Endothelial cell of umbilical vein (primary cell): Measurements from ENCODE around the gene DRC1. TPM values are rescaled to one million over a fixed set of nuclear protein-coding genes. Genes with fewer than 3 reads are reported as not detected.

Experiments used
- BruUV-seq: library from RNA; stranded (reverse); fragments of 400-500 nt; replicated peaks from 2 replicates; lab custom pipeline; 2021; lab: Mats Ljungman, UMichigan
- CTCF ChIA-PET: fragments of 300-600, 350-600 bp; sonication (Branson Sonifier 250); formaldehyde crosslinking; loops from one replicate; lab custom pipeline; 2021; ENCODE audit warnings: antibody characterized with exemption, inconsistent platforms; lab: Charles Lee
- POLR2A ChIA-PET: fragments of 300-600, 350-600 bp; sonication (Branson Sonifier 250); formaldehyde crosslinking; loops from one replicate; lab custom pipeline; 2021; ENCODE audit warnings: antibody characterized with exemption, inconsistent platforms; lab: Charles Lee
- DNase-seq: peaks from one replicate; pipeline ENCODE4 v3.0.0-alpha.2; 2011; ENCODE audit warnings: low read depth, low spot score
- FAIRE-seq: peaks from 2 replicates; lab custom pipeline; 2011; peaks lifted over from hg19 to GRCh38; lab: Jason Lieb, UNC
- H2AFZ ChIP-seq: 2 replicates; pipeline ENCODE4 v1.6.0; 2012; ENCODE audit warnings: low read depth, low read length, control low read depth, inconsistent platforms
- H3K27ac ChIP-seq: 2 replicates; pipeline ENCODE4 v1.5.1; 2011; ENCODE audit warnings: low read depth, mild to moderate bottlenecking, control low read depth, low read length, moderate library complexity; ENCODE audit not compliant: insufficient read depth
- H3K27me3 ChIP-seq, 2 experiments: 2 replicates each; pipeline versions ENCODE4 v1.6.0 to v1.6.1; 2011; ENCODE audit warnings: low read length in 2 of 2, mixed read lengths in 1 of 2; ENCODE audit not compliant: control insufficient read depth in 2 of 2, insufficient read depth in 2 of 2
- H3K36me3 ChIP-seq, 2 experiments: 2 replicates in 1 of 2; 3 replicates in 1 of 2; pipeline ENCODE4 v1.5.1; 2011; ENCODE audit warnings: low read length in 2 of 2, mild to moderate bottlenecking in 1 of 2, moderate library complexity in 1 of 2; ENCODE audit not compliant: control insufficient read depth in 2 of 2, insufficient read depth in 2 of 2; ENCODE audit errors: extremely low read depth in 1 of 2
- H3K4me1 ChIP-seq: 3 replicates; pipeline ENCODE4 v1.5.1; 2011; ENCODE audit warnings: mild to moderate bottlenecking, low read length; ENCODE audit not compliant: control insufficient read depth, insufficient read depth; ENCODE audit errors: extremely low read depth
- H3K4me2 ChIP-seq: 2 replicates; pipeline ENCODE4 v1.6.1; 2011; ENCODE audit warnings: low read length, control low read depth, mixed read lengths; ENCODE audit not compliant: insufficient read depth
- H3K4me3 ChIP-seq, 3 experiments: fragments of 200-600 bp in 1 of 3; sonication (generic), shearing (Covaris generic) in 1 of 3; replicated peaks in 1 of 3; 2 replicates each; pipeline ENCODE4 v1.5.1; 2011 to 2016; ENCODE audit warnings: control low read depth in 3 of 3, low read length in 3 of 3, mild to moderate bottlenecking in 2 of 3, inconsistent platforms in 1 of 3, low read depth in 1 of 3, moderate library complexity in 1 of 3; ENCODE audit not compliant: insufficient read depth in 1 of 3
- H3K79me2 ChIP-seq: 2 replicates; pipeline ENCODE4 v1.6.0; 2012; ENCODE audit warnings: low read length, inconsistent platforms; ENCODE audit not compliant: control insufficient read depth, insufficient read depth
- H3K9ac ChIP-seq: replicated peaks from 2 replicates; pipeline ENCODE3; 2011; ENCODE audit warnings: low read length, control low read depth; ENCODE audit not compliant: insufficient read depth; ENCODE audit errors: extremely low read depth
- H3K9me1 ChIP-seq: replicated peaks from 3 replicates; pipeline ENCODE4 v1.6.0; 2011; ENCODE audit warnings: mild to moderate bottlenecking, low read length; ENCODE audit not compliant: control insufficient read depth, insufficient read depth; ENCODE audit errors: extremely low read depth
- H3K9me3 ChIP-seq: replicated peaks from 2 replicates; pipeline ENCODE4 v1.5.1; 2012; ENCODE audit warnings: low read length, inconsistent platforms; ENCODE audit not compliant: control insufficient read depth, insufficient read depth
- H4K20me1 ChIP-seq: replicated peaks from 2 replicates; pipeline ENCODE3; 2011; ENCODE audit warnings: mild to moderate bottlenecking, low read length; ENCODE audit not compliant: control insufficient read depth, insufficient read depth; ENCODE audit errors: extremely low read depth
- CTCF ChIP-seq, 2 donors: IDR thresholded peaks; 1 replicate in 1 of 2; 2 replicates in 1 of 2; pipeline ENCODE4 v1.5.1; 2011; ENCODE audit warnings: low read length in 2 of 2, mild to moderate bottlenecking in 2 of 2, moderate library complexity in 2 of 2, control low read depth in 1 of 2, inconsistent platforms in 1 of 2, low read depth in 1 of 2; ENCODE audit not compliant: insufficient read depth in 1 of 2; ENCODE audit errors: extremely low read depth in 1 of 2
- EZH2 ChIP-seq: IDR thresholded peaks from 2 replicates; pipeline ENCODE4 v1.6.1; 2012; ENCODE audit warnings: borderline replicate concordance, low read depth, mild to moderate bottlenecking, moderate library complexity, low read length, inconsistent platforms; ENCODE audit not compliant: severe bottlenecking
- FOS ChIP-seq: IDR thresholded peaks from 2 replicates; pipeline ENCODE4 v1.6.1; 2011; ENCODE audit warnings: mild to moderate bottlenecking, low read length, moderate library complexity, borderline replicate concordance; ENCODE audit not compliant: insufficient read depth
- GATA2 ChIP-seq: IDR thresholded peaks from 2 replicates; pipeline ENCODE4 v1.7.0; 2011; ENCODE audit warnings: low read depth, mild to moderate bottlenecking, moderate library complexity, mixed read lengths, low read length; ENCODE audit not compliant: insufficient read length, insufficient read depth
- JUN ChIP-seq: IDR thresholded peaks from 2 replicates; pipeline ENCODE4 v1.6.1; 2011; ENCODE audit warnings: borderline replicate concordance, low read depth; ENCODE audit not compliant: insufficient read length, insufficient read depth
- MAX ChIP-seq: IDR thresholded peaks from 2 replicates; pipeline ENCODE4 v1.6.1; 2011; ENCODE audit not compliant: insufficient read depth, insufficient read length
- MYC ChIP-seq: IDR thresholded peaks from one replicate; pipeline ENCODE4 v1.6.1; 2011; ENCODE audit warnings: mild to moderate bottlenecking, low read depth, low read length
- POLR2A ChIP-seq: IDR thresholded peaks from 2 replicates; pipeline ENCODE4 v1.6.1; 2012; ENCODE audit warnings: low read depth, mild to moderate bottlenecking, control low read depth, low read length
- POLR2AphosphoS5 ChIP-seq: IDR thresholded peaks from 2 replicates; pipeline ENCODE4 v1.6.1; 2012; ENCODE audit warnings: low read depth, mild to moderate bottlenecking, control low read depth, low read length, moderate library complexity; ENCODE audit not compliant: insufficient read depth
- dilution Hi-C: fragments of 300-500 bp; cut with MboI; formaldehyde crosslinking; loops from one replicate; pipeline ENCODE4 v1.15.0; 2019; ENCODE audit warnings: low sequenced_read_pairs; ENCODE audit not compliant: extremely low pct_ligation_motif_present
- intact Hi-C: fragments of 100-400 bp; cut with micrococcal nuclease; formaldehyde crosslinking; loops from one replicate; pipeline ENCODE4 v1.10.0; 2022
- polyA plus RNA-seq, 4 experiments: library from polyadenylated mRNA; depleted of rRNA in 3 of 4; stranded (reverse) in 3 of 4; unstranded in 1 of 4; fragments of >200 nt; gene quantifications; 2 replicates each; pipeline versions ENCODE4 v1.2.1 to v1.2.3, GENCODE V29; 2011 to 2012; ENCODE audit warnings: missing spikeins in 1 of 4
- total RNA-seq: library from RNA; stranded (reverse); gene quantifications from 2 replicates; pipeline ENCODE4 v1.2.3, GENCODE V29; 2021

DRC1 gene
- total and polyA plus RNA-seq, 2 donors (not counting 3 experiments of a cell fraction or from before 2014, with no cell fraction given), result 0.44 TPM; not detected in 1

GRCh38 chr2:26459991-26460612 lies 58.4 kb downstream of the DRC1 start:
- intact Hi-C loops (no loop called here), dilution Hi-C loops (no loop called here)
- Histone ChIP-seq H3K27me3 (no peaks in the 10 kb centered on the region), H3K4me2 (no peak overlapping the region), H3K36me3 (no peaks in the 10 kb centered on the region), H3K9me3 (no peaks in the 10 kb centered on the region), H2AFZ (no peak overlapping the region), H3K79me2 (no peaks in the 10 kb centered on the region), H4K20me1 (no peaks in the 10 kb centered on the region), H3K4me3 (no peak overlapping the region), H3K27ac (no peak overlapping the region), H3K4me1 (peaks cover 10% of the 10 kb centered on the region), H3K9me1 (no peaks in the 10 kb centered on the region), H3K9ac (no peak overlapping the region)
- DNase-seq, result no peak
- CTCF ChIA-PET, result interaction anchor here (0.6 to 1.2 kb wide), 4 partner anchors 9 to 117 kb away, joined by 3 to 5 read pairs (median 4); no protein-coding TSS in a partner anchor
- TF ChIP-seq GATA2 (no peak), MAX (no peak), MYC (no peak), POLR2AphosphoS5 (no peak), CTCF (IDR thresholded peaks at IDR 0.05; ENCODE audit: extremely low read depth in 1 of 2, insufficient read depth in 1 of 2, low read depth in 1 of 2, low read length in 2 of 2) (no peak), JUN (no peak), EZH2 (no peak), POLR2A (no peak), FOS (no peak)
- BruUV-seq, result no TSS peak
- POLR2A ChIA-PET, result no interaction called here
- no peak for FAIRE-seq
